Esophagus mucosa (tissue), 1 donor: ENCODE measurements around the gene PMPCA. TPM values are rescaled to one million over a fixed set of nuclear protein-coding genes. Genes with fewer than 3 reads are reported as not detected.

Experiments used
- ATAC-seq: fragments of 200-7000 bp; cut with Tn5 transposase; one replicate; pipeline ENCODE4 v1.9.1; 2020
- total RNA-seq: library from RNA; stranded (reverse); gene quantifications from one replicate; pipeline ENCODE4 v1.2.4, GENCODE V29; 2023
- donor health status: DM: yes; HTN: yes; CAD: no.

The PMPCA gene
- 29.4 TPM for total RNA-seq

- ATAC-seq: peak; percentile 85
These were observed at the start of gene PMPCA, which contains the start of gene ENTR1 for GRCh38 chr9:136410500-136411287. TSS of gene PMPCA (plus strand) at chr9:136410658. CDS start at chr9:136410669, 11 bp downstream. TSS of gene ENTR1 (minus strand) at chr9:136410614. CDS start at chr9:136410397, 217 bp downstream.

- no peak for ATAC-seq
These were observed 49.3 kb upstream of the PMPCA start for GRCh38 chr9:136361047-136361753.

DNA sequence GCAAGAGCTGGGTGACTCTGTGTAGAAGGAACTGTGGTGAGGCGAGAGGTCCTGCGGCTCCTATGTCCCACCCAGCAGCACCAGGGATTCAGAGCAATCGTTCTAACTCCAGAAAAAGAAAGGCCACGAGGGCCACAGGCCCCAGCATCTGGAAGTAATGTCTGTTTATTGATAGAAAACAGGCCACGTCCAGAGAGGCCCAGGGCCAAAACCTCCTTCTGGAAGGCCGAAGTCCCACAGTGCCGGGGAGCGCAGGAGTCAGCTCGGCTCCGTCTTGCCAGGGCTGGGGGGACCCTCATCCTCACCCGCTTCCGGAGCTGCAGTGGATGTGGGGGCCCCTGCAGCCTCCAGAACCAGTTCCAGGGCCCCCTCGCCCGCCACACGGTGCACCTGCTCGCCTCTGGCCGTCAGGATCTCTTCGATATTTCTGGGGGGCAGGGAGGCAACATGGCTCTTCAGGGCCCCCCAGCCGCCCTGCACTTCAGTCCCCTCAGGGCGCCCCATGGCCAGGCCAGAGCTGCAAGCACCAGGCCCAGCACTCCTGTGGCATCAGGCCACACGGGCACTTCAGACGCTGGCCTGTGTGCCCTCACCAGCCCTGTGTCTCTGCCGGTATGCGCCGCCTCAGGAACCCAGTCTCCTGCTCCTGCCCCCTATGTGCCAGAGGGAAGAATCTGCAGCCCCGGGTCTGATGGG lies 48.6 kb upstream of the PMPCA start:
- no peak for ATAC-seq

- ATAC-seq: no peak
These were observed 48.0 kb upstream of the PMPCA start for GRCh38 chr9:136362450-136362784.

- ATAC-seq: peak; percentile 95
These were observed 47.1 kb upstream of the PMPCA start, which contains the start of gene DNLZ for GRCh38 chr9:136363106-136363948. TSS of gene DNLZ (minus strand) at chr9:136363744. CDS start at chr9:136363714, 30 bp downstream.

DNA sequence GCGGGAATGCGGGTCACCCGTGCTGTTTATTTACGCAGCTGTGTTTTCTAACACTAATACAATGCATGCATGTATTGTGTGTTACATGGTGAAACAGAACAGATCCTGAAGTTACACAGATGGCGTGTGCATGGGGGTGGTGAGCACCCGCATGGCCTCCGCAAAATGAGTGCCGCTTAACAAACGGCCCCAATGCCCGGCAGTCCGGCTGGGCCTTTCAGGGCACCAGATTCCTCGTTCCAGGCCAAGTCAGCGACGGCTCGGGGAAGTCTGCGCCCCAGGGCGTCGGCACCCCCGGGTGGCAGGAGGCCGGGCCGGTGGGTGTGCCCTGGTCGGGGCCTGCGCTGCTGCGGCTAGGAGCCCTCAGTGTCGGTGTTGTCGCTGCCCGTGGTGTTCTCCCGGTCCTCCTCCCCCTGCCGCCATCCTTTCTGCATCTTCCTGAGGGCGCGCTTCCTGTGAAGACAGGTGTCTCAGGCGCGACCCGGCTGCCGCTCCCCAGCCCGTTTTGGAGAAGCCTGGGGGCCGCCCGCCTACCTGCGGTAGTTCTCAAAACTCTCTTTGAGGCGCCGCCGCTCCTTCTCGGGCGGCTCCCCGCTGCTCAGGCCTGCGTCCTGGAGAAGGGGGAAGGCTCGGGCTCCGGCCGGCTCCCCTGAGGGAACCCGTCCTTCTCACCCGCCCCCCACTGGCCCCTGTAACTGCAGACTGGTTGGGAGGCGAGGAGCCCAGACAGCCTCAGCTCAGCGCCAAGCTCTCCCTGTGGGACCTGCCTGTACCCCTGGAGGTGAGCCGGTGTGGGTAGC lies 46.3 kb upstream of the PMPCA start:
- no peak for ATAC-seq

GRCh38 chr9:136364942-136365774 lies 45.3 kb upstream of the PMPCA start:
- no peak for ATAC-seq

DNA sequence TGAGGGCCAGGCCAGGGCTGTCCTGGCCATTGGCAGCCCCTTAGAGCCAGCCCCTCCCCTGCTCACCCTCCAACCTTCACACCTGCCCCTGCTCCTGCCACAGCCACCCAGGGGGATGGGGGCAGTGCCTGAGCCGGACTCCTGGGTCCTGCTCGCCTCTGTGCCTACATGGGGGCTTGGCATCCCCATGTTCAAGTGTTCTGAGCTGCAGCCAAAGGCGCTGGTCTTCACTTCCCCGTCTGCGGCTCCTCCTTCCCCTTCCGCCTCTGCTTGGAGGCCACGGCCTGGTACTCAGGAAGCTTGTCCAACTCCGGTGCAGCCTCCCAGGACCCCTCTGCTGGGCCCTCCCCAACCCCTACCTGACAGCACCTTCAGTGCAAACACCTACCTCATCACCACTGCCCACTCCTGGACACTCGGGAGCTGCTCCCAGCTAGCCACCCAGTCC lies 44.7 kb upstream of the PMPCA start:
- ATAC-seq: no peak

DNA sequence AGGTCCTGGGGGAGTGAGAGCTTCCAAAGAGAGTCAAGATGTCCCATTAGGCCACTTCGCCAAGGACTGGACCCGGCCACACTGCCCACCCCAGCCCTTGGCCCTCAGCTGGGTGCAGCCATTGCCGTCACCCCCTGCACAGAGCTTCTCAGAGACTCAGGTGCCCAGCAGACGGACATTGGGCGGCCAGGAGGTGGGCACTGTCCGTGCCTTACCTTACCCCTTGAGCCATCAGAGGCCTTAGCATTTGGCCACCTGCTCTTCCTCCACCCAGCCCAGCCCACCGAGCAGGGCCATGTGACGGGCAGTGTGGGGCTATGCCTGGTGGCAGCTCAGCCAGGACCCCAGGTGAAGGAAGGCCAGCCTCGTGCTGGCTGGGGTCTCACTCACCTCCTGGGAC lies 43.6 kb upstream of the PMPCA start:
- ATAC-seq: no peak

GRCh38 chr9:136367296-136368145 lies 42.9 kb upstream of the PMPCA start:
- no peak for ATAC-seq

GRCh38 chr9:136368190-136368589 lies 42.3 kb upstream of the PMPCA start:
- ATAC-seq: no peak

DNA sequence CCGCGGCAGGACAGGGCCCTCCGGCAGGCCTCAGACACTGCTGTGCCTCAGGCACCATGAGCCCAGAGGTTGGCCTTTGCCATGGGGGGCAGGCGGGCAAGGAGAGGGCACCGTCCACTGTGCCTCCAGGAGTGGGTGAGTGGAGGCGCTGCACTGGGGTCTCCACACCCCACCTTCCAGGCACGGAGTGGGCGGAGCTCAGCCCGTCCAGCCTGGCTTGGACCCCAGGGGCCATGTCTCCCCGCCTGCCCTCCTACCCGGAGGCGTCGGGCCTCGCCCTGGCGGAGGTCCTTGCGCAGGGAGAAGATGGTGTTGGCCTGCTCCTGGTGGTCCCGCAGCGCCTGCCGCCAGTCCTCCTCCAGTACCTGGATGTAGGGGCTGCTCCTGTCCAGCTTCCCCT lies 40.4 kb upstream of the PMPCA start:
- no peak for ATAC-seq

DNA sequence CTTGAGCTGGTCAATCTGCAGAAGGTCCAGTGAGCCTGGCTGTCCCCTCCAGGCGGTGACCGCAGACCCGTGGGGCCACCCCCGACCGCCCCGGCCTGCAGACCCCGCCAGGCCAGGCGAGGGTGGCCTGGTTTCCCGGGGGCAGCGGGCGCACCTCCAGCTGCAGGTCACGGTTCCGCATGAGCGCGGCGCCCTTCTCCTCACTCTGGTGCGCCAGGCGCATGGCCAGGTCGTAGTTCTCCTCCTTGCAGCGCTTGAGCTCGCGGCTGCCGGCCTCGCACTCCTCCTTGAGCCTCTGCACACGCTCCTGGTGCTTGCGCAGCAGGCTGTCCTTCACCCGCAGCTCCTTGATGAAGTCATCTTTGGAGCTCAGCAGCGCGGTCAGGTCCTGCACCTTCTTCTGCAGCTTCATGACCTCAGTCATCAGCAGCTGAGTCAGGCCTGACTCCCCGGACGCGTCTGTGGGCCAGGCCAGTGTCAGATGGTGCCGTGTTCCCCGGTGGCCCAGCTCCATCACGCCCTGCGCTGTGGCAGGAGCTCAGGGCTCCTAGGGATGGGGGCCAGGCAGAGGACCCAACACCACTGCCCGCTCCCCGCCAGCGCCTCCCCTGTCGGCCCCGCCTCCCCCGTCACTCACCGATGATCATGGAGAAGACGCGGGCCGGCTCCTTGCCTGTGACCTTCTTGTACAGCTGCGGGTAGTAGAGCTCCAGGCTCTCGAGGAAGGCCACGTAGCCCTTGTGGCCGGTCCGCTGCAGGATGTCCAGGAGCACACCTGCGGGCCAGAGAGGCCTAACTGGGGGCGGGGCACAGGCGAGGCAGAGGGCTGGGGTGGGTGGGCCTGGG lies 39.5 kb upstream of the PMPCA start:
- ATAC-seq: no peak

GRCh38 chr9:136371533-136371880 lies 39.0 kb upstream of the PMPCA start:
- ATAC-seq: no peak

DNA sequence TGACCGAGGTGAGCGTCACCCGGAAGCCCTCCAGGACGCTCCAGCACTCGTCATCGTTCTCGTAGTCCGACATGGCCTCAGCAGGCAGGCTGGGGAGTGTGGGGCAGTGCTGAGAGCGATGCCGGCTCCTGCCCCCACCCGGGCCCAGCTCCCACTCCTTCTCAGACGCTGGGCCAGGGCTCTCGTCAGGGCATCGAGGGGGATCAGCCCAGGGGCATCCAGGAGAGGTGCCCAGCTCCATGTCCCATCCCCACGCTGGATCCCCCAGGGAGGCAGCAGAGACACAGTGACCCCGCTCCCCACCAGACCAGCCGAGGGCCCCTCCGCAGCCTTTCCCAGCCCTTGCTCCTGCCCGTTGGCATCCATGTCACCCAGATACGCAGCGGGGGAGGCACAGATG lies 38.5 kb upstream of the PMPCA start:
- no peak for ATAC-seq

DNA sequence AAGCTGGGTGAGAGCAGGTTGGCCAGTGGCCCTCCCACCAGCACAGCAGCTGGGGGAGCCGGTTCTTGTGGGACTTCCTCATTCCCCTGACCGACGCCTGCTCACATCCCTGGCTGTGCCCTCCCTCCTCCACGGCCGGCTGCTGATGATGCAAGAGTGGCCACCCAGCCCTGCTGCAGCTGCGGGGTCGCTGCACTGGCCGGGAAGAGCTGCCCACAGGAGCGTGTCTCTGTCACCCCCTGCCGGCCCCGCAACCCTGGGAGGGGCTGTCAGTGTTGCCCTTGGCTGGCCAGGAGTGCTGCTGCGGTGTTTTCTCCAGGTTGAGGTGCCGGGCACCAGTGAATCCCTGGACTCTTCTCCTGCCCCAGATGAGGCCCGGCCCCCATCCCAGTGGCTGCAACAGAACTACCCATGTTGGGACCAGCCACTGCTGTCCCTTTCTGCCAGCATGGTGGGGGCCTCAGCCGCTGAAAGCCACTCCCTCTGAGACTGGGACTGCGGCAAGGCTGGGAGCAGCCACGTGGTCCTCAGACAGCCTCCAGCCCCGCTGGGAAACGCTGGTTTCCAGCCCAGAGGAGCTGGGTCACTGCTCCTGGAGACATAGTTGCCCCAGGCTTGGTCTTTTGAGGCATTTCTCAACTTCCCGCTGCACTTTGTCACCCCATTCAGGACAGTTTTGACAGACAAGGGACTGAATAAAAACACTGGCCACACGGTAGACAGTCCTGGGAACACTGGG lies 37.7 kb upstream of the PMPCA start:
- peak; percentile 68 for ATAC-seq

- ATAC-seq: peak; percentile 16
These were observed 36.9 kb upstream of the PMPCA start, which contains the start of gene CARD9 for GRCh38 chr9:136373300-136374182. TSS of gene CARD9 (minus strand) at chr9:136373669. CDS start at chr9:136372078, 1,591 bp downstream.
